H1 (cell line): ENCODE results near the gene RIMBP2.

Experiments used
- CBX5 ChIP-seq: fragments of 300-800, 300-1000 bp; sonication (generic); IDR thresholded peaks from 2 replicates; pipeline ENCODE4 v1.7.1; 2016; ENCODE audit warnings: antibody characterized with exemption, low read length, low read depth
- CEBPB ChIP-seq: IDR thresholded peaks from 2 replicates; pipeline ENCODE4 v1.6.1; 2012; ENCODE audit warnings: low read depth, low read length
- CTCF ChIP-seq, 3 experiments: IDR thresholded peaks; 1 replicate in 2 of 3; 2 replicates in 1 of 3; pipeline versions ENCODE4 v1.5.1 to v1.6.1; 2011; ENCODE audit warnings: low read length in 3 of 3, mild to moderate bottlenecking in 3 of 3, inconsistent platforms in 2 of 3, low read depth in 1 of 3, moderate library complexity in 1 of 3; ENCODE audit not compliant: insufficient read depth in 1 of 3; ENCODE audit errors: control extremely low read depth in 1 of 3
- KDM1A ChIP-seq: fragments of 200-600, 300-600 bp; sonication (generic); IDR thresholded peaks from 2 replicates; pipeline ENCODE4 v1.7.1; 2016; ENCODE audit warnings: mild to moderate bottlenecking, low read length, borderline replicate concordance
- RNF2 ChIP-seq: fragments of 200-900, 300-1000 bp; sonication (generic); IDR thresholded peaks from 2 replicates; pipeline ENCODE4 v1.7.1; 2016; ENCODE audit warnings: borderline replicate concordance, low read depth, mild to moderate bottlenecking, antibody characterized with exemption, low read length; ENCODE audit not compliant: poor library complexity, severe bottlenecking; ENCODE audit errors: missing control alignments
- TAF7 ChIP-seq: optimal IDR thresholded peaks from 2 replicates; pipeline ENCODE3; 2011; ENCODE audit warnings: low read depth, mild to moderate bottlenecking, inconsistent platforms, low read length, moderate library complexity, borderline replicate concordance
- TEAD4 ChIP-seq: IDR thresholded peaks from 2 replicates; pipeline ENCODE4 v1.6.1; 2012; ENCODE audit warnings: low read depth, low read length, inconsistent platforms, mixed read lengths
- USF2 ChIP-seq: IDR thresholded peaks from 2 replicates; pipeline ENCODE4 v1.6.1; 2011; ENCODE audit warnings: low read length, improper control_type of control experiment

- TF ChIP-seq USF2 (no peak), TEAD4 (no peak), TAF7 (no peak), CTCF (IDR thresholded peaks at IDR 0.05; ENCODE audit: control extremely low read depth in 1 of 3, insufficient read depth in 1 of 3, low read depth in 1 of 3, low read length in 3 of 3) (no peak), CBX5 (no peak), RNF2 (no peak), KDM1A (no peak), CEBPB (no peak)
These were observed 128.1 kb downstream of the RIMBP2 start for GRCh38 chr12:130587966-130588365.
